HL-60 (cell line): Measurements from ENCODE around the gene ERFE.

Experiments used
- DNase-seq, 2 experiments: peaks; one replicate each; pipeline ENCODE4 v3.0.0-alpha.2; 2010 to 2020; ENCODE audit warnings: low read depth in 1 of 2, low spot score in 1 of 2
- H3K27ac ChIP-seq: fragments of 250-450 bp; sonication (Bioruptor Pico); replicated peaks from 2 replicates; pipeline ENCODE4 v1.5.1; 2020; ENCODE audit warnings: mild to moderate bottlenecking, moderate library complexity
- H3K27me3 ChIP-seq: fragments of 250-450 bp; sonication (Bioruptor Pico); 2 replicates; pipeline ENCODE4 v1.5.1; 2021; ENCODE audit warnings: mild to moderate bottlenecking, moderate library complexity; ENCODE audit not compliant: insufficient read depth, poor library complexity, severe bottlenecking
- H3K4me3 ChIP-seq: replicated peaks from 2 replicates; pipeline ENCODE4 v1.5.1; 2011; ENCODE audit warnings: mild to moderate bottlenecking, control low read depth, low read length; ENCODE audit not compliant: insufficient read depth
- GABPA ChIP-seq: IDR thresholded peaks from 2 replicates; pipeline ENCODE4 v1.6.1; 2012; ENCODE audit warnings: low read depth
- POLR2AphosphoS5 ChIP-seq: IDR thresholded peaks from 2 replicates; pipeline ENCODE4 v1.6.1; 2012; ENCODE audit warnings: low read depth
- SPI1 ChIP-seq: IDR thresholded peaks from 2 replicates; pipeline ENCODE4 v1.6.1; 2012; ENCODE audit warnings: low read depth, mild to moderate bottlenecking, borderline replicate concordance
- TF ChIP-seq, protein P1 (sequence below): IDR thresholded peaks from one replicate; pipeline ENCODE4 v1.5.1; 2011; ENCODE audit warnings: low read length, control low read depth, inconsistent platforms; ENCODE audit not compliant: insufficient read depth
- TF ChIP-seq, protein P2 (sequence below): IDR thresholded peaks from 2 replicates; pipeline ENCODE4 v1.6.1; 2012; ENCODE audit warnings: low read depth; ENCODE audit not compliant: insufficient replicate concordance

Gene ERFE

DNA sequence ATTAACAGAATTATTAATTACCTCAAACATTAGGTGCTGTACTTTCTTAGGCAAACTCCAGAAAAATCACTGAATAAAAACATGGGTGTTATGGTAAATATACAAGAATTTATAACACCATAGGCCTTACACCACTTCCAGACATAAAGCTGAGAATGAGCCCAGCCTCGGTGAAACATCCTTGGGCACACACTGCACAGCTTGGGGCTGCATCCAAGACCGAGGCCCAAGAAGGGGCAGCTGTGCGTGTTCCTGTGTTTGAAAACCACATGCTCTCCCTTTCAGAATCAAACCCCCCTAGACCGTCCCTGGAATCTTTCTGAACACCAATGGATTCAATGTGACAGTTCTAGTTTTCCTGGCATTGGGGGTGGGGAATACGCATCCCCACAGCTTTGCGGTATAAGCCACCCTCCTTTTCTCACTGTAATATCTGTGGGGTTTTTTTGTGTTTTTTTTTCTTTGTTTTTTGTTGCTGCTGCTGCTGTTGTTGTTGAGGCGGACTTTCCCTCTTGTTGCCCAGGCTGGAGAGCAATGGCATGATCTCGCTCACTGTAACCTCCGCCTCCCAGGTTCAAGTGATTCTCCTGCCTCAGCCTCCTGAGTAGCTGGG lies 12.9 kb downstream of the ERFE start:
- Histone ChIP-seq H3K27ac (no peak overlapping the region), H3K27me3 (no peaks in the 10 kb centered on the region), H3K4me3 (no peak overlapping the region)
- DNase-seq: no peak
- TF ChIP-seq GABPA: no peak
- no peak for TF ChIP-seq POLR2AphosphoS5
- TF ChIP-seq SPI1: no peak
- TF ChIP-seq, protein P1, sequence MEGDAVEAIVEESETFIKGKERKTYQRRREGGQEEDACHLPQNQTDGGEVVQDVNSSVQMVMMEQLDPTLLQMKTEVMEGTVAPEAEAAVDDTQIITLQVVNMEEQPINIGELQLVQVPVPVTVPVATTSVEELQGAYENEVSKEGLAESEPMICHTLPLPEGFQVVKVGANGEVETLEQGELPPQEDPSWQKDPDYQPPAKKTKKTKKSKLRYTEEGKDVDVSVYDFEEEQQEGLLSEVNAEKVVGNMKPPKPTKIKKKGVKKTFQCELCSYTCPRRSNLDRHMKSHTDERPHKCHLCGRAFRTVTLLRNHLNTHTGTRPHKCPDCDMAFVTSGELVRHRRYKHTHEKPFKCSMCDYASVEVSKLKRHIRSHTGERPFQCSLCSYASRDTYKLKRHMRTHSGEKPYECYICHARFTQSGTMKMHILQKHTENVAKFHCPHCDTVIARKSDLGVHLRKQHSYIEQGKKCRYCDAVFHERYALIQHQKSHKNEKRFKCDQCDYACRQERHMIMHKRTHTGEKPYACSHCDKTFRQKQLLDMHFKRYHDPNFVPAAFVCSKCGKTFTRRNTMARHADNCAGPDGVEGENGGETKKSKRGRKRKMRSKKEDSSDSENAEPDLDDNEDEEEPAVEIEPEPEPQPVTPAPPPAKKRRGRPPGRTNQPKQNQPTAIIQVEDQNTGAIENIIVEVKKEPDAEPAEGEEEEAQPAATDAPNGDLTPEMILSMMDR: no peak
- TF ChIP-seq, protein P2, sequence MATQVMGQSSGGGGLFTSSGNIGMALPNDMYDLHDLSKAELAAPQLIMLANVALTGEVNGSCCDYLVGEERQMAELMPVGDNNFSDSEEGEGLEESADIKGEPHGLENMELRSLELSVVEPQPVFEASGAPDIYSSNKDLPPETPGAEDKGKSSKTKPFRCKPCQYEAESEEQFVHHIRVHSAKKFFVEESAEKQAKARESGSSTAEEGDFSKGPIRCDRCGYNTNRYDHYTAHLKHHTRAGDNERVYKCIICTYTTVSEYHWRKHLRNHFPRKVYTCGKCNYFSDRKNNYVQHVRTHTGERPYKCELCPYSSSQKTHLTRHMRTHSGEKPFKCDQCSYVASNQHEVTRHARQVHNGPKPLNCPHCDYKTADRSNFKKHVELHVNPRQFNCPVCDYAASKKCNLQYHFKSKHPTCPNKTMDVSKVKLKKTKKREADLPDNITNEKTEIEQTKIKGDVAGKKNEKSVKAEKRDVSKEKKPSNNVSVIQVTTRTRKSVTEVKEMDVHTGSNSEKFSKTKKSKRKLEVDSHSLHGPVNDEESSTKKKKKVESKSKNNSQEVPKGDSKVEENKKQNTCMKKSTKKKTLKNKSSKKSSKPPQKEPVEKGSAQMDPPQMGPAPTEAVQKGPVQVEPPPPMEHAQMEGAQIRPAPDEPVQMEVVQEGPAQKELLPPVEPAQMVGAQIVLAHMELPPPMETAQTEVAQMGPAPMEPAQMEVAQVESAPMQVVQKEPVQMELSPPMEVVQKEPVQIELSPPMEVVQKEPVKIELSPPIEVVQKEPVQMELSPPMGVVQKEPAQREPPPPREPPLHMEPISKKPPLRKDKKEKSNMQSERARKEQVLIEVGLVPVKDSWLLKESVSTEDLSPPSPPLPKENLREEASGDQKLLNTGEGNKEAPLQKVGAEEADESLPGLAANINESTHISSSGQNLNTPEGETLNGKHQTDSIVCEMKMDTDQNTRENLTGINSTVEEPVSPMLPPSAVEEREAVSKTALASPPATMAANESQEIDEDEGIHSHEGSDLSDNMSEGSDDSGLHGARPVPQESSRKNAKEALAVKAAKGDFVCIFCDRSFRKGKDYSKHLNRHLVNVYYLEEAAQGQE: no peak

DNA sequence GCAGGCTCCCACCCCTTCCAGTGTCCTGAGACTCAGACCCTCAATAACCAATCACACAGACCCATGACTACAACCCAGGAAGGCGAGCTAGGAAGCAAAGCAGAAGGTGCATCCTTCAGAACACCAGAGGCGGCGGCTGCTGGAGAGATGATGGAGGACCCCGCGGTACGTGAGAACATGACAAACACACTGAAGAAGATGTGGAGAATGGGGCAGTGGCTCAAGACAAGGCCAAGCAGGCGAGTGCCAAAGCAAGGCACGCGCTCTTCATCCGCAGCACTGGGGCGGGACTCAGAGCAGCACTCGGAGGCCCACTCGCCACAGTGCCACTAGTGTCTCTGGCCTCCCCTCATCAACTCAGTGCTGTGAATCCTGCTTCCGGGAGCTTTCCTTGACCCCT lies 13.7 kb downstream of the ERFE start:
- TF ChIP-seq POLR2AphosphoS5: no peak
- TF ChIP-seq, protein P2: no peak
- TF ChIP-seq, protein P1: no peak
- TF ChIP-seq GABPA: no peak
- TF ChIP-seq SPI1: no peak
- H3K27me3 ChIP-seq: no peaks in the 10 kb centered on the region
- no peak overlapping the region for H3K4me3 ChIP-seq
- H3K27ac ChIP-seq: no peak overlapping the region
- no peak for DNase-seq

DNA sequence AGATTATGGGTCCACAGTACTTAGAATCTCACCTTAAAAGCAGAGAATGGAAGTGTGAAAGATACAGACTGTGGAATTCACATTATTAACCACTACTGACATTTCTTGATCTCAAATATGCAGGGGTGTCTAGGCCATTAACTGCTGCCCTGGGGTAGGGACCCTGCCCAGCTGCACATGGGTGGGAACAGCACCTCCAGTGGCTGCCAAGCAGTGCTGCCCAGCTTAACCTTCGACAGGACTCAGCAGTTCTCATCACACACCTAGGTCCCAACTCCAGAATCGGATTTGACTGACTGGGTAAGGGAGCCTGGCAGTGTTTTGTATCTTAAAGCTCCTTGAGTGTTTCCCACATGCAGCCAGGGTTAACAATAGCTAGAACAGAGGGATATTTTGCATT lies 14.9 kb downstream of the ERFE start:
- Histone ChIP-seq H3K4me3 (no peak overlapping the region), H3K27ac (no peak overlapping the region), H3K27me3 (no peaks in the 10 kb centered on the region)
- DNase-seq: no peak
- no peak for TF ChIP-seq POLR2AphosphoS5
- TF ChIP-seq, protein P2: no peak
- TF ChIP-seq, protein P1: no peak
- TF ChIP-seq SPI1: no peak
- TF ChIP-seq GABPA: no peak
